GM21526 (cell line): Measurements from ENCODE around the gene DIPK1B.

Experiments
- ATAC-seq: cut with Tn5 transposase; IDR thresholded peaks from one replicate; pipeline ENCODE4 v1.9.1; 2021; ENCODE audit warnings: moderate library complexity; ENCODE audit not compliant: unreplicated experiment, low FRiP score

Gene DIPK1B

DNA sequence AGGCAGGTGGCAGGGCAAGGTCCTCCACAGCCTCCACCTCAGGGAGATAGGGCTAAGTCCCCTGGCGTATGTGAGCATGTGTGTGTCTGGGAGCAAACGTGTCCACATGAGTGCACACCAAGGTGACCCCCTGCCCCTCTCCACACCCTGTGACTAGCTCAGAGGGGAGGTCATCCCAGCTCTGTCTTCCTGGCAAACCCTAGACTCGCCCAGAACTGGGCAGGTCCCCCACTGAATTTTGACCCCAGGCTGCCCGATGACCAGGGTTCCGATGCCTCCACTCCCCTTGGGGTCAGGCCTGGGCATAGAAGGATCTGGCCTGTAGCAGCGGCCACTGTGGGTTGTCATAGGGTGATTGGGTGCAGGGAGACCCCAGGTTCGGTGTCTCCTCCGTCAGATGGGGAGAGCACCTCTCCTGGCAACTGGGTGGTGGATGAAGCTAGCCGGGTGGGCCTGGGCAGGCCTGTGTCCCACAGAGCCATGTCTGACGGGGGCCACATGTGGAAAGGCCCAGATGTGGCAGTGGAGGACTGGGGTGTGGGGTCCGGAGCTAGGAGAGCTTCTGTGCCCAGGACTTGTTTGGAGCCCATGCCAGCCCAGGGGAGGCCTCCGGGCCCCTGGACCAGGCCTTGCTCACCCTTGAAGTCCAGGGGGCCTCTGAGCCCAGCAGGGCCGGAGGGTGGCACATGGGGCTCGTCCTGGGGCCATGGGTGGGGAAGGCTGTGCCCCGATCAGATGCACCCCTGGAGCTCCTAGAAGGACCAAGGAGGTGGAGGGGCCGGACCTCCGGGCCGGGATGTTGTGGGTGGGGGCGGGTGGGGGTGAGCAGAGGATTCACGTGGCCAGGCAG lies 6.2 kb downstream of the DIPK1B start:
- no peak for ATAC-seq

DNA sequence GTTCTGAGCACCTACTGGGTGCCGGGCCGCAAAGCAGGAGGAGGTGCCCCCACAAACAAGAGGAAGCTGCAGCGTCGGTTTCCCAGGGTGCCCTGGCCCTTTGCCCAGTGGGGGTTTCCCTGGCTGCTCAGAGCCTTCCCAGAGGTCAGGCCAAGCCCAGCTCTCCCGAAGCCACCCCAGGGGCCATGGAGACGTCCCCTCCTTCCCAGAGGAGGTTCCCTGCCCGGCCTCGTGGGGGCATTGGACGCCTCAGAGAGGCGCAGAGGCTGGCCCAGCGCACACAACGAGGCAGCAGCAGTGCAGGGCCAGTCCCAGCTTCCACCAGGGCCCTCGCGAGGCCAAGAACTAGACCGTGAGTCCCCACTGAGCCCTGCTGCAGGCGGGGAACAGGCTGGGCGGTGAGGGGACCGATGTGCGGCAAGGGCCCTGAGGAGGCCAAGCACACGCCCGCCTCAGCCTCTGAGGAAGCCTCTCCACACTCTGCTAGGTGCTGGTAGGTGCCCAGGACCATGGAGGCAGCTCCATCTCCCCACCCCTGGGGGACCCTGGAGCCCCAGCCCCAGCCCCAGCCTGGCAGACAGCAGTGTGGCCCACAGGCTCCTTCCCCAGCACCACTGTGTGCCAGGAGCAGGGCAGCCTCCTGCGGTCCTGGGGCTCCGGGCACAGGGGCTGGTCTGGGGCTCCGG lies 7.0 kb downstream of the DIPK1B start:
- no peak for ATAC-seq

- no peak for ATAC-seq
Measured at GRCh38 chr9:136720251-136720897, 8.0 kb downstream of the DIPK1B start.

DNA sequence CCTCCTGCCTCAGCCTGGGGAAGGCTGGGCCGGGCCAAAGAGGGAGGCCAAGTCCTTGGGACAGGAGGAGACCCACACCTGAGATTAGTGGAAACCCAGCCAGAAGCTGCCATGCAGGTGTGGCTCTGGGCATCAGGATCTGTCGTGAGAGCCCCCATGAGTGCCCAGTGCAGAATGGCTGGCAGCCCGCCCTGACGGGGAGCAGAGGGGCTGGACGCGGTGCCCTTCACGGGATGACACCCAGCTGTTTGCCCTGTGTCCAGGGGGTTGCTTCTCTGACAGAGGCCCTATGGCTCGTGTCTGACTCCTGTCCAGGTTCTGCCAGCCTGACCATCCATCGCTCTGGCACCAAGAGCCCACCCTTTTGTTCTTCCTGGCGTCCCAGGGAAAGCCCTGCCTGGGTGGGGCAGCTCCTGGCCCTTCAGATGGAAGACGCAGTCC lies 8.5 kb downstream of the DIPK1B start:
- no peak for ATAC-seq

GRCh38 chr9:136721339-136722092 lies 9.1 kb downstream of the DIPK1B start:
- no peak for ATAC-seq

- no peak for ATAC-seq
Measured at GRCh38 chr9:136722093-136722968, 10.0 kb downstream of the DIPK1B start.

GRCh38 chr9:136722969-136723356 lies 10.6 kb downstream of the DIPK1B start:
- ATAC-seq, result no peak

DNA sequence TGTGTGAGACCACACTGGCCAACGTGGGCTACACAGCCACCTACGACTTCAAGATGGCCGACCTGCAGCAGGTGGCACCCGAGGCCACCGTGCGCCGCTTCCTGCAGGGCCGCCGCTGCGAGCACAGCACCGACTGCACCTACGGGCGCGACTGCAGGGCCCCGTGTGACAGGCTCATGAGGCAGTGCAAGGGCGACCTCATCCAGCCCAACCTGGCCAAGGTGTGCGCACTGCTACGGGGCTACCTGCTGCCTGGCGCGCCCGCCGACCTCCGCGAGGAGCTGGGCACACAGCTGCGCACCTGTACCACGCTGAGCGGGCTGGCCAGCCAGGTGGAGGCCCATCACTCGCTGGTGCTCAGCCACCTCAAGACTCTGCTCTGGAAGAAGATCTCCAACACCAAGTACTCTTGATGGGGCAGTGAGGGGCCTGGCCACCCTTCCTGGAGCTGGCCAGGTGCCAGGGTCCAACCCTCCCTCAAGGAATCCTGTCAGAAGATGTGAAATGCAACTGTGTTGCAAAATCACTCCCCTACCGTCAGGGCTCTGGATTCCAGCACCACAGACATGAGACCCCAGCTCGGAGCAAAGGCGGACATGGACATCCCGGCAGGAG lies 11.1 kb downstream of the DIPK1B start:
- ATAC-seq, result no peak

GRCh38 chr9:136723989-136724388 lies 11.6 kb downstream of the DIPK1B start:
- no peak for ATAC-seq

GRCh38 chr9:136724772-136725171 lies 12.4 kb downstream of the DIPK1B start:
- no peak for ATAC-seq

DNA sequence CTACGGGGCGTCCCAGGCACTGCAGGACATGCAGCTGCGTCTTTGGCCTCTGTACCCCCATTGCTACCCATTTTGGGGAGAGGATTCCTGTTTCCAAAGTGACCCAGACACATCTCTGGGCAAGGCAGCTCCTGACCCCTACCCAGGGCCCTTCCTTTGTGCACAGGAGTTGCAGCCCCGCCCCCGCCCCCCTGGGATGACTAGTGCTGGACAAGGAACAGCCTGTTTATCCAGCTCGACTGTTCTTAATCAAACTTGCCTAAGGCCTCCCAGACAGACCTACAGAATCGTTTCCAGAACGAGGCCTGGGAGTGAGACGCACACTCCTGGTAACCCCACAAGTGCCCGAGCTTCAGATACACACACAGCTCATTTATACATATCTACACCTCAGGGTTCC lies 13.2 kb downstream of the DIPK1B start:
- no peak for ATAC-seq

DNA sequence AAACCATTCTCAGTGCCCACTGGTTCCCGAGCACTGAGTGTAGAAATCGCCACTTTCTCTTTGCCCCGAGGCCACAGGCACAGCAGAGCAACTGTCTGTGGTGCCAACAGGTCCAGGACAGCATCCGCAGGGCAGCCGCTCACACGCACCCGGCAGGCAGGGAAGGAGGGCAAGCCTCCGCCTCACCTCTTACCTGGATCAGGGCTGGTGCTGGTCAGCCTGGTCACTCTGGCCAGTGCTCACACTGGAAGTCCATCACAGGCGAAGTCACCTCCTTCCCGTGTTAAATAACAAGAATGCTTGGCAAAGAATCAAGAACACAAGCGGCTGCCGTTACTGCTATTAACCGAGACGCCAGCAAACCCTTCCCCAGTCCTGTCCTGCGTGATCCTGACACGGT lies 13.7 kb downstream of the DIPK1B start:
- ATAC-seq, result no peak

GRCh38 chr9:136726631-136727191 lies 14.3 kb downstream of the DIPK1B start:
- no peak for ATAC-seq

DNA sequence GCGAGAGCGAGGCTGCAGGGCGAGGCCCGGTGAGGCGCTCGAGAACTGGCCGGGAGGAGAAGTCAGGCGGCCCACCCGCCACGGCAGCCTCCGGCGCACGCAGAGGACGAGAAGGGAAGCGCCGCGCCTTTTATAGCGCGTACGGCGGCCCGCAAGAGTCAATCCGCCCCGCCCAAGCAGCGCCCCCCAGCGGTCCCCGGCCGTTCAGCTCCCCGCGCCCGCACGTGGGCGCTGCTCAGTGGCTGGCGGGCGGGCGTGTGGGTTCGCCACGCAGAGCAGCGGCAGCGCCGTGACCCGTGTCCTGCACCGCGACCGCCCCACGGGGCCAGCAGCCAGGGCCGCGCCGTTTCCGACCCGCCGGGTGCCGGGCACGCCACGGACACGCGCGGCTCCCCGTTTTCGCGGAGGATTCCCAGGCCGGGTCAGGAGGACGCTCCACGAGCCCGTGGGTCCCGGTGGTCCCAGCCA lies 15.7 kb downstream of the DIPK1B start:
- peak; percentile 57 for ATAC-seq

GRCh38 chr9:136728548-136729123 lies 16.3 kb downstream of the DIPK1B start:
- peak; percentile 12 for ATAC-seq

- no peak for ATAC-seq
Measured at GRCh38 chr9:136729144-136729543, 16.8 kb downstream of the DIPK1B start.

GRCh38 chr9:136729926-136730325 lies 17.6 kb downstream of the DIPK1B start:
- ATAC-seq, result no peak

- ATAC-seq, result no peak
Measured at GRCh38 chr9:136732444-136733178, 20.2 kb downstream of the DIPK1B start.
